ENCODE data around the gene ARHGAP22. TPM values are rescaled to one million over a fixed set of nuclear protein-coding genes. Genes with fewer than 3 reads are reported as not detected.
"Not testable (repeated sequence)": the region's sequence is repeated elsewhere in the genome, so short reads cannot be mapped to it uniquely, and the experiment has no call there.

Gene ARHGAP22
- polyA plus RNA-seq, 1 experiment, result 7.2 TPM

- no peak for DNase-seq (ENCODE audit: low read depth)
- Histone ChIP-seq H3K4me3 (ENCODE audit: low read depth, low read length) (no peak overlapping the region), H3K36me3 (ENCODE audit: control insufficient read depth, insufficient read depth, low read length) (no peaks in the 10 kb centered on the region), H3K27me3 (ENCODE audit: control insufficient read depth, insufficient read depth, low read length) (no peaks in the 10 kb centered on the region)
- ChIA-PET CTCF (interaction anchor here (1.6 to 14.6 kb wide), 2 partner anchors 106 to 287 kb away, joined by 4 to 739 read pairs; no protein-coding TSS in a partner anchor), POLR2A (no interaction called here)
- TF ChIP-seq, protein P1, sequence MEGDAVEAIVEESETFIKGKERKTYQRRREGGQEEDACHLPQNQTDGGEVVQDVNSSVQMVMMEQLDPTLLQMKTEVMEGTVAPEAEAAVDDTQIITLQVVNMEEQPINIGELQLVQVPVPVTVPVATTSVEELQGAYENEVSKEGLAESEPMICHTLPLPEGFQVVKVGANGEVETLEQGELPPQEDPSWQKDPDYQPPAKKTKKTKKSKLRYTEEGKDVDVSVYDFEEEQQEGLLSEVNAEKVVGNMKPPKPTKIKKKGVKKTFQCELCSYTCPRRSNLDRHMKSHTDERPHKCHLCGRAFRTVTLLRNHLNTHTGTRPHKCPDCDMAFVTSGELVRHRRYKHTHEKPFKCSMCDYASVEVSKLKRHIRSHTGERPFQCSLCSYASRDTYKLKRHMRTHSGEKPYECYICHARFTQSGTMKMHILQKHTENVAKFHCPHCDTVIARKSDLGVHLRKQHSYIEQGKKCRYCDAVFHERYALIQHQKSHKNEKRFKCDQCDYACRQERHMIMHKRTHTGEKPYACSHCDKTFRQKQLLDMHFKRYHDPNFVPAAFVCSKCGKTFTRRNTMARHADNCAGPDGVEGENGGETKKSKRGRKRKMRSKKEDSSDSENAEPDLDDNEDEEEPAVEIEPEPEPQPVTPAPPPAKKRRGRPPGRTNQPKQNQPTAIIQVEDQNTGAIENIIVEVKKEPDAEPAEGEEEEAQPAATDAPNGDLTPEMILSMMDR (IDR thresholded peaks at IDR 0.05; ENCODE audit: insufficient read depth, low read depth, low read length), result no peak
Observed at GRCh38 chr10:48651293-48651692, 46.4 kb upstream of the ARHGAP22 start.

DNA sequence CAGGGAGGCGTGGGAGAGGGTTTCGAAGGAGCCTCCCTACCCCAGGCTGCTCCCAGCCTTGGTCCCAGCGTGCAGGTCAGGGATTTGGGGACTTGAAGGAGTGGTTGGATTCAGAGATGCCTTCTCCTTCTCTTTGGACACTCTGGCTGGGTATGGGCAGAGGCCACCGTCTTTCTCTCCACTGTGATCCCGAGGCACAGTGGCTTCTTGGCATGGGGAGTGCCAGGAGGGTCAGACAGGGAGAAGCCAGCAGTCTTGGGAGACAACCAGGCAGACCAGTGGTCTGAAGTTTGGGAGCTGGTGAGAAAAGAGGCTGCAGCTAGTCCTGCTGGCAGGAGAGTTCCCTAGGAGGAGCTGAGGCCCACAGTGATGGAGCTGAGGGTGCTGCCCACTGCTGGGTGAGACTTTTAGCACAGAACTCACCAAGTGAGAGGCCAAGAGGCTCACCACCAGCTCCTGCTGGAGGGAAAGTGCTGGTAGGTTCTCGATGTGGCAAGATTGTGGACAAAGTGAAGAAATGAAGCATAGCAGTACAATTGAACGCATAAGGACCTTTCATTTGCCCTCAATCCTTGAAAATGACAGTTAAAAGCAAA, 44.6 kb upstream of the ARHGAP22 start:
- TF ChIP-seq, protein P1 (IDR thresholded peaks at IDR 0.05; ENCODE audit: insufficient read depth, low read depth, low read length), result peak; percentile 27; the same call in 1 of the 2 replicates
- POLR2A ChIA-PET, result no interaction called here
- no peak for DNase-seq (ENCODE audit: low read depth)
- H3K4me3 ChIP-seq (ENCODE audit: low read depth, low read length), result no peak overlapping the region
- H3K27me3 ChIP-seq (ENCODE audit: control insufficient read depth, insufficient read depth, low read length), result no peaks in the 10 kb centered on the region
- no peaks in the 10 kb centered on the region for H3K36me3 ChIP-seq (ENCODE audit: control insufficient read depth, insufficient read depth, low read length)
- CTCF ChIA-PET, result interaction anchor here (0.7 to 1.6 kb wide), 5 partner anchors 9 to 286 kb away, joined by 3 to 6 read pairs (median 4); no protein-coding TSS in a partner anchor

- Histone ChIP-seq H3K36me3 (ENCODE audit: control insufficient read depth, insufficient read depth, low read length) (no peaks in the 10 kb centered on the region), H3K27me3 (ENCODE audit: control insufficient read depth, insufficient read depth, low read length) (no peaks in the 10 kb centered on the region), H3K4me3 (ENCODE audit: low read depth, low read length) (no peak overlapping the region)
- ChIA-PET POLR2A (no interaction called here), CTCF (interaction anchor here (0.8 to 2.5 kb wide), 6 partner anchors 8 to 127 kb away, joined by 3 to 20 read pairs (median 4); no protein-coding TSS in a partner anchor)
- DNase-seq (ENCODE audit: low read depth), result no peak
- TF ChIP-seq, protein P1 (IDR thresholded peaks at IDR 0.05; ENCODE audit: insufficient read depth, low read depth, low read length), result no peak
Observed at GRCh38 chr10:48648172-48648942, 43.5 kb upstream of the ARHGAP22 start.

DNA sequence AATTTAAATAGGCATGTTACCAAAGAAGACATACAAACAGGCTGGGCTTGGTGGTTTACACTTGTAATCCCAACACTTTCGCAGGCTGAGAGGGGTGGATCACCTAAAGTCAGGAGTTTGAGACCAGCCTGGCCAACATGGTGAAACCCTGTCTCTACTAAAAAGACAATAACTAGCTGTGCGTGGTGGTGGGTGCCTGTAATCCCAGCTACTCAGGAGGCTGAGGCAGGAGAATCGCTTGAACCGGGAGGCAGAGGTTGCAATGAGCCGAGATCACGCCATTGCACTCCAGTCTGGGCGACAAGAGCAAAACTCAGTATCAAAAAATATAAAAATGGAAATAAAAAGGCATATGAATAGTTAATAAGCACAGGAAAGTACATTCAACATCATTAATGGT, 42.2 kb upstream of the ARHGAP22 start:
- POLR2A ChIA-PET; H3K27me3 ChIP-seq (ENCODE audit: control insufficient read depth, insufficient read depth, low read length); DNase-seq (ENCODE audit: low read depth); H3K36me3 ChIP-seq (ENCODE audit: control insufficient read depth, insufficient read depth, low read length); H3K4me3 ChIP-seq (ENCODE audit: low read depth, low read length): not testable (repeated sequence)
- CTCF ChIA-PET, result interaction anchor here (1.2 to 2.5 kb wide), 2 partner anchors 9 kb away, joined by 3 to 20 read pairs; no protein-coding TSS in a partner anchor

DNA sequence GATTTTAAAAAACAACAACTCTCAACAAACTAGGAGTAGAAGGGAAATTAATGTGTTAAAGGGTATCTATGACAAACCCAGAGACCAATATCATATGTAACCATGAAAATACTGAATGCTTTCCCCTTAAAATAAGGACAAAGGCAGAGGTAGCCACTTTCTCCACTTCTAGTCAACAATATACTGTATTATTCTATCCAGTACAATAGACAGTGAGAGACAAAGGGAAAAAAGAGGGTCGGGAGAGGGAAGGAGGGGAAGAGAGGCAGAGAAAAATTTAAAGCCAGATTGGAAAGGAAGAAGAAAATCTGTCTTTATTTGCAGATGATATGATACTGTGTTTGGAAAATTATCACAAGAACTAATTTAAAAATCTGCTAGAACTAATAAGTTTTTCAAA, 40.7 kb upstream of the ARHGAP22 start:
- TF ChIP-seq, protein P1 (IDR thresholded peaks at IDR 0.05; ENCODE audit: insufficient read depth, low read depth, low read length), result no peak
- Histone ChIP-seq H3K4me3 (ENCODE audit: low read depth, low read length) (no peak overlapping the region), H3K27me3 (ENCODE audit: control insufficient read depth, insufficient read depth, low read length) (no peaks in the 10 kb centered on the region), H3K36me3 (ENCODE audit: control insufficient read depth, insufficient read depth, low read length) (no peaks in the 10 kb centered on the region)
- ChIA-PET CTCF (interaction anchor here (0.7 to 2.0 kb wide), 2 partner anchors 10 to 57 kb away, joined by 3 to 14 read pairs; no protein-coding TSS in a partner anchor), POLR2A (no interaction called here)
- no peak for DNase-seq (ENCODE audit: low read depth)

DNA sequence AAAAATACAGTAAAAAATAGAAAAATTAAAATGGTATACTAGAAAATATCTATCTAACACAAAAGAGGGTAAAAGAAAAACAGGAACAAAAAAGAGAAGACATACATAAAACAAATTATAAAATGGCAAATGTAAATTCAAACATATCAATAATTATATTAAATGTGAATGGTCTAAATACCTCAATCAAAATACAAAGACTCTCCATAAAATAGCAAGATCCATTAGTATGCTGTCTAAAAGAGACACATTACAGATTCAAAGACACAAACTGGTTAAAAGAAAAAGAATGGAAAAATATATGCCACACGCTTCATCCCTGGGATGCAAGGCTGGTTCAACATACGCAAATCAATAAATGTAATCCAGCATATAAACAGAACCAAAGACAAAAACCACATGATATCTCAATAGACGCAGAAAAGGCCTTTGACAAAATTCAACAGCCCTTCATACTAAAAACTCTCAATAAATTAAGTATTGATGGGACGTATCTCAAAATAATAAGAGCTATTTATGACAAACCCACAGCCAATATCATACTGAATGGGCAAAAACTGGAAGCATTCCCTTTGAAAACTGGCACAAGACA, 36.3 kb upstream of the ARHGAP22 start:
- POLR2A ChIA-PET; DNase-seq (ENCODE audit: low read depth): not testable (repeated sequence)
- CTCF ChIA-PET, result interaction anchor here (1.1 to 13.8 kb wide), 2 partner anchors 16 to 88 kb away, joined by 3 to 97 read pairs; no protein-coding TSS in a partner anchor

More for the DNA sequence above, 36.3 kb upstream of the ARHGAP22 start:
- not testable (repeated sequence) for H3K27me3 ChIP-seq (ENCODE audit: control insufficient read depth, insufficient read depth, low read length); H3K4me3 ChIP-seq (ENCODE audit: low read depth, low read length); H3K36me3 ChIP-seq (ENCODE audit: control insufficient read depth, insufficient read depth, low read length)

All from BJ (cell line).